Activated naive CD4-positive, alpha-beta T cell treated with anti-CD3 and anti-CD28 coated beads for 36 hours (primary cell): Measurements from ENCODE around the gene SNTN. TPM values are rescaled to one million over a fixed set of nuclear protein-coding genes. Genes with fewer than 3 reads are reported as not detected.

ENCODE experiments used
- CTCF ChIA-PET: fragments of 350-600 bp; sonication (Branson Sonifier 250); formaldehyde crosslinking; loops from one replicate; lab custom pipeline; 2021; ENCODE audit warnings: antibody characterized with exemption; lab: Charles Lee
- DNase-seq: peaks from one replicate; pipeline ENCODE4 v3.0.0-alpha.2; 2020
- H3K27ac Mint-ChIP-seq: one replicate; pipeline ENCODE4 v1.8.0; 2021; ENCODE audit warnings: mild to moderate bottlenecking, mixed read lengths
- H3K27me3 Mint-ChIP-seq: one replicate; pipeline ENCODE4 v1.8.0; 2021; ENCODE audit warnings: low read depth, mixed read lengths
- H3K36me3 Mint-ChIP-seq: one replicate; pipeline ENCODE4 v1.8.0; 2021; ENCODE audit warnings: low read depth, mixed read lengths
- H3K4me1 Mint-ChIP-seq: one replicate; pipeline ENCODE4 v1.8.0; 2021; ENCODE audit warnings: low read depth, mixed read lengths
- H3K4me3 Mint-ChIP-seq: one replicate; pipeline ENCODE4 v1.8.0; 2021; ENCODE audit warnings: mild to moderate bottlenecking, moderate library complexity, mixed read lengths
- H3K9me3 Mint-ChIP-seq: one replicate; pipeline ENCODE4 v1.8.0; 2021; ENCODE audit warnings: mixed read lengths
- intact Hi-C: fragments of 100-400 bp; cut with micrococcal nuclease; formaldehyde crosslinking; loops from one replicate; pipeline ENCODE4 v1.15.1; 2023
- total RNA-seq, 2 experiments: library from RNA; stranded (reverse); gene quantifications; one replicate each; pipeline ENCODE4 v1.2.3, GENCODE V29; 2021

The SNTN gene
- total RNA-seq = not detected

- no peak for DNase-seq
- intact Hi-C loops = no loop called here
- Mint-ChIP-seq H3K36me3 (no peaks in the 10 kb centered on the region), H3K27me3 (no peaks in the 10 kb centered on the region), H3K9me3 (peaks cover 1% of the 10 kb centered on the region), H3K4me3 (no peak within 1 kb of the TSS), H3K4me1 (no peaks in the 10 kb centered on the region), H3K27ac (no peak within 1 kb of the TSS)
- CTCF ChIA-PET = no interaction called here
These were observed at the start of gene SNTN for GRCh38 chr3:63652066-63652725. Gene SNTN, plus strand, starts transcription at chr3:63652675. Its CDS starts 13 bp downstream, at chr3:63652688.

GRCh38 chr3:63607716-63608115 is 44.8 kb upstream of the SNTN start:
- intact Hi-C loops = no loop called here
- Mint-ChIP-seq H3K9me3 (peaks cover 2% of the 10 kb centered on the region), H3K4me3 (no peak overlapping the region), H3K27ac (no peak overlapping the region), H3K27me3 (peaks cover 2% of the 10 kb centered on the region), H3K36me3 (no peaks in the 10 kb centered on the region), H3K4me1 (no peaks in the 10 kb centered on the region)
- no peak for DNase-seq
- CTCF ChIA-PET = no interaction called here

DNA sequence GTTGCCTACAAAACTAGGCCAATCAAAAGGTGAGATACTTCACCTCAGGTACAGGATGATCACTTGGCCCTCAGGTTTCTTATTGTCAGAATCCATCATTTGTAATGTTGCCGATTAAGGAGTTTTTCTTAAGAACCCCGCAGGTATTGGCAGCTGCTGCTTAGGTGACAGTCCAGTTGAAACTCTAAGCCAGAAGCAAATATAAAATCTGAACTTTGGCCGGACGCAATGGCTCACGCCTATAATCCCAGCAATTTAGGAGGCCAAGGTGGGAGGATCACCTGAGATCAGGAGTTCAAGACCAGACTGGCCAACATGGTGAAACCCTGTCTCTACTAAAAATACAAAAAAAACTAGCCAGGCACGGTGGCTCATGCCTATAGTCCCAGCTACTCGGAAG is 43.1 kb upstream of the SNTN start:
- DNase-seq = no peak
- Mint-ChIP-seq H3K9me3 (peaks cover 2% of the 10 kb centered on the region), H3K4me1 (no peaks in the 10 kb centered on the region), H3K27ac (no peak overlapping the region), H3K27me3 (no peaks in the 10 kb centered on the region), H3K36me3 (no peaks in the 10 kb centered on the region), H3K4me3 (no peak overlapping the region)
- intact Hi-C loops = no loop called here
- CTCF ChIA-PET = no interaction called here

- no peaks in the 10 kb centered on the region for H3K4me1 Mint-ChIP-seq
- H3K27ac Mint-ChIP-seq = no peak overlapping the region
- H3K9me3 Mint-ChIP-seq = peaks cover 2% of the 10 kb centered on the region
- CTCF ChIA-PET = no interaction called here
- H3K4me3 Mint-ChIP-seq = no peak overlapping the region
- intact Hi-C loops = no loop called here
- no peaks in the 10 kb centered on the region for H3K36me3 Mint-ChIP-seq
- no peak for DNase-seq
- no peaks in the 10 kb centered on the region for H3K27me3 Mint-ChIP-seq
These were observed 42.6 kb upstream of the SNTN start for GRCh38 chr3:63609834-63610233.

- no peaks in the 10 kb centered on the region for H3K36me3 Mint-ChIP-seq
- H3K4me3 Mint-ChIP-seq = no peak overlapping the region
- H3K9me3 Mint-ChIP-seq = peaks cover 2% of the 10 kb centered on the region
- CTCF ChIA-PET = no interaction called here
- no peaks in the 10 kb centered on the region for H3K27me3 Mint-ChIP-seq
- intact Hi-C loops = no loop called here
- no peaks in the 10 kb centered on the region for H3K4me1 Mint-ChIP-seq
- DNase-seq = no peak
- H3K27ac Mint-ChIP-seq = no peak overlapping the region
These were observed 41.1 kb upstream of the SNTN start for GRCh38 chr3:63611382-63611781.

- no peak overlapping the region for H3K4me3 Mint-ChIP-seq
- no peak overlapping the region for H3K27ac Mint-ChIP-seq
- H3K36me3 Mint-ChIP-seq = no peaks in the 10 kb centered on the region
- no peak for DNase-seq
- H3K27me3 Mint-ChIP-seq = no peaks in the 10 kb centered on the region
- H3K9me3 Mint-ChIP-seq = peaks cover 2% of the 10 kb centered on the region
- no peaks in the 10 kb centered on the region for H3K4me1 Mint-ChIP-seq
- intact Hi-C loops = no loop called here
- CTCF ChIA-PET = no interaction called here
These were observed 38.9 kb upstream of the SNTN start for GRCh38 chr3:63613561-63613960.

GRCh38 chr3:63617391-63617790 is 35.1 kb upstream of the SNTN start:
- CTCF ChIA-PET = no interaction called here
- Mint-ChIP-seq H3K9me3 (peaks cover under 1% of the 10 kb centered on the region), H3K4me3 (no peak overlapping the region), H3K27me3 (peaks cover 4% of the 10 kb centered on the region), H3K36me3 (no peaks in the 10 kb centered on the region), H3K4me1 (no peaks in the 10 kb centered on the region), H3K27ac (no peak overlapping the region)
- DNase-seq = no peak
- intact Hi-C loops = no loop called here

DNA sequence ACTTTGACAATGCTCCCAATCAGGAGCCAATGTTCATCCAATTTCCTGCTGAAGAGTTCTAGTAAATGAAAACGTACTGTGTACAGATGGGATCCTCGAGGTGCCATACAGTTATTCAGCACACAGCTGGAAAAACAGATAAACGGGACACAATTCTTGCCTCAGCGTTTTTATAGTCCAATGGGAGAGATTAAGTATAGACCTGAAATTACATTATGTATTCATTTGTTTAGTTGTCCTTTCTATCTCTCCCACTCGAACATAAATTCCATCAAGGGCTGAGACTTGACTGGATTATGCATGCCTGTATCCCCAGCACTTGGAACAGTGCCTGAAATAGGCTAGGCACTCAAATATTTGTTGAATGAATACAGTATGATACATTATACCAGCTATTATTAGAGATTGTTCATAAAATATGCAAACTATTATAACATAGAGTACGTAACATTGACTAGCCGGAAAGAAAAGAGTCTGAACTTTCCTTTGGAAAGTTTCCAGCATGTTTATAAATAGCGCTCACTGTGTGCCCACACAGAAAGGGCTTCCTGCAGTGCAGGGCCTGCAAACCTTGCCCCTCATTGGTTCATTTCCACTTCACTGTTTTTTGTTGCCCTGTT is 27.4 kb upstream of the SNTN start:
- Mint-ChIP-seq H3K27ac (no peak overlapping the region), H3K4me3 (no peak overlapping the region), H3K4me1 (no peaks in the 10 kb centered on the region), H3K9me3 (no peaks in the 10 kb centered on the region), H3K27me3 (peaks cover 2% of the 10 kb centered on the region), H3K36me3 (no peaks in the 10 kb centered on the region)
- CTCF ChIA-PET = no interaction called here
- no peak for DNase-seq
- intact Hi-C loops = no loop called here

DNA sequence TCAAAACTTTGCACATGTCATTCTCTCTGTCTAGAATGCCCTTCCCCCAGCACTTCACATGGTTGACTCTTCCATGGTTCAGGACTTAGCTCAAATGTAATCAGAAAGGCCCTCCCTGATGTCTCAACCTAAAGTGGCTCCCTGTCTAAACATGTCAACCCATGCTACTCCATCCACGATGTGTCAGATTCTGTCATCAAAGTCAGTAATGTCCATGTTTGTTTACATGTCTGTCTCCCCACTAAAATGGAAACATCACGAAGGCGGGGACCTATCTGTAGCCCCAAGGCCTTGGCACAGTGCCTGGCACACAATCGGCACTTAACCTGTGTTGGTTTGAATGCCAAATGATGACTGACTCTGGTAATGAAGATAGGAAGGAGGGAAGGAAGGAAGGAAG is 20.8 kb upstream of the SNTN start:
- Mint-ChIP-seq H3K4me1 (no peaks in the 10 kb centered on the region), H3K4me3 (no peak overlapping the region), H3K36me3 (no peaks in the 10 kb centered on the region), H3K27me3 (peaks cover 6% of the 10 kb centered on the region), H3K27ac (no peak overlapping the region), H3K9me3 (no peaks in the 10 kb centered on the region)
- no peak for DNase-seq
- intact Hi-C loops = no loop called here
- CTCF ChIA-PET = no interaction called here

- H3K27me3 Mint-ChIP-seq = peaks cover 8% of the 10 kb centered on the region
- no peaks in the 10 kb centered on the region for H3K4me1 Mint-ChIP-seq
- no peak for DNase-seq
- no peaks in the 10 kb centered on the region for H3K36me3 Mint-ChIP-seq
- no peak overlapping the region for H3K4me3 Mint-ChIP-seq
- intact Hi-C loops = no loop called here
- no peak overlapping the region for H3K27ac Mint-ChIP-seq
- CTCF ChIA-PET = no interaction called here
- peaks cover 4% of the 10 kb centered on the region for H3K9me3 Mint-ChIP-seq
These were observed 17.3 kb upstream of the SNTN start for GRCh38 chr3:63635186-63635585.

GRCh38 chr3:63639806-63640205 is 12.7 kb upstream of the SNTN start:
- CTCF ChIA-PET = no interaction called here
- no peak overlapping the region for H3K27ac Mint-ChIP-seq
- peaks cover 10% of the 10 kb centered on the region for H3K9me3 Mint-ChIP-seq
- no peak overlapping the region for H3K4me3 Mint-ChIP-seq
- no peak for DNase-seq
- no peaks in the 10 kb centered on the region for H3K36me3 Mint-ChIP-seq
- peaks cover 12% of the 10 kb centered on the region for H3K27me3 Mint-ChIP-seq
- intact Hi-C loops = no loop called here
- H3K4me1 Mint-ChIP-seq = no peaks in the 10 kb centered on the region

DNA sequence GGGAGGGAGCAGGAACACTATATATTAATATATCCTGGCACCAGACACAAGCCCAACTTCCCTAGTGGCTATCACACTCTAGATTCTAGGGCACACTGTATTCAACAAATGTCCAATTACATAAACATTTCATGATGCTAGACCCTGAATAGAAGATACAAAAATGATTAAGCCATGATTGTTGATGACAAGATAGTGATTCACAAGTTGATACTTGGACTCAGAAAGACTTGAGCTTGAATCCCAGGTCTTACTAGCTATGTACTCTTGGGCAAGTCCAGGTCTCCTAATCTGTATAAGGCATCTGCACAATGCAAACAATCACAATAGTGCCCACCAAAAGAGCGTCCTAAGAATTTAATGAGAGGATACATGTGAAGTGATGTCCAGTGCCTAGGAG is 10.0 kb upstream of the SNTN start:
- H3K9me3 Mint-ChIP-seq = peaks cover 10% of the 10 kb centered on the region
- no peak overlapping the region for H3K27ac Mint-ChIP-seq
- H3K36me3 Mint-ChIP-seq = no peaks in the 10 kb centered on the region
- CTCF ChIA-PET = no interaction called here
- no peak overlapping the region for H3K4me3 Mint-ChIP-seq
- peaks cover 12% of the 10 kb centered on the region for H3K27me3 Mint-ChIP-seq
- no peaks in the 10 kb centered on the region for H3K4me1 Mint-ChIP-seq
- DNase-seq = no peak
- intact Hi-C loops = no loop called here

- no peak overlapping the region for H3K27ac Mint-ChIP-seq
- peaks cover 10% of the 10 kb centered on the region for H3K27me3 Mint-ChIP-seq
- no peak overlapping the region for H3K4me3 Mint-ChIP-seq
- H3K4me1 Mint-ChIP-seq = no peaks in the 10 kb centered on the region
- intact Hi-C loops = no loop called here
- H3K9me3 Mint-ChIP-seq = peaks cover 7% of the 10 kb centered on the region
- H3K36me3 Mint-ChIP-seq = no peaks in the 10 kb centered on the region
- CTCF ChIA-PET = no interaction called here
- no peak for DNase-seq
These were observed 8.2 kb upstream of the SNTN start for GRCh38 chr3:63644212-63644797.
